Colonic mucosa (tissue), 4 donors: Measurements from ENCODE around the gene MOB3B. TPM values are rescaled to one million over a fixed set of nuclear protein-coding genes. Genes with fewer than 3 reads are reported as not detected.

Experiments
- DNase-seq: peaks from one replicate; pipeline ENCODE4 v3.0.0-alpha.2; 2020
- H3K27ac ChIP-seq: fragments of 200-600 bp; one replicate; pipeline ENCODE4 v1.8.0; 2021
- H3K27me3 ChIP-seq: fragments of 200-600 bp; one replicate; pipeline ENCODE4 v1.8.0; 2021
- H3K36me3 ChIP-seq: fragments of 200-600 bp; one replicate; pipeline ENCODE4 v1.8.0; 2021
- H3K4me1 ChIP-seq: fragments of 200-600 bp; one replicate; pipeline ENCODE4 v1.8.0; 2021; ENCODE audit warnings: mild to moderate bottlenecking
- H3K4me3 ChIP-seq: fragments of 200-600 bp; one replicate; pipeline ENCODE4 v1.8.0; 2021
- H3K9ac ChIP-seq, 2 donors: one replicate each; pipeline ENCODE4 v1.7.0; 2013; ENCODE audit warnings: control low read depth in 2 of 2, low read depth in 2 of 2, low read length in 2 of 2
- H3K9me3 ChIP-seq: fragments of 200-600 bp; one replicate; pipeline ENCODE4 v1.8.0; 2021
- intact Hi-C: fragments of 100-400 bp; cut with DNase I; formaldehyde crosslinking; loops from one replicate; pipeline ENCODE4 v1.14.1; 2022
- total RNA-seq, 2 donors: library from RNA; stranded (reverse); fragmentation: NEBNext Ultra II Directional in 1 of 2; extraction: Animal tissue kit (Norgen Biotek cat#: 25700) in 1 of 2; gene quantifications; one replicate each; pipeline ENCODE4 v1.2.1, GENCODE V29; 2021
- TF ChIP-seq, protein P1 (sequence below): fragments of 200-600 bp; IDR thresholded peaks from one replicate; pipeline ENCODE4 v1.8.0; 2022; ENCODE audit warnings: antibody characterized with exemption, mild to moderate bottlenecking
- donor health status: healthy.
- donor health status: DM: no; HTN: no; CAD: no.
- donor health status: DM: no; HTN: no; CAD: no.

MOB3B gene
- total RNA-seq, 2 donors from 2014 or later: 35.8 to 39.6 TPM

DNA sequence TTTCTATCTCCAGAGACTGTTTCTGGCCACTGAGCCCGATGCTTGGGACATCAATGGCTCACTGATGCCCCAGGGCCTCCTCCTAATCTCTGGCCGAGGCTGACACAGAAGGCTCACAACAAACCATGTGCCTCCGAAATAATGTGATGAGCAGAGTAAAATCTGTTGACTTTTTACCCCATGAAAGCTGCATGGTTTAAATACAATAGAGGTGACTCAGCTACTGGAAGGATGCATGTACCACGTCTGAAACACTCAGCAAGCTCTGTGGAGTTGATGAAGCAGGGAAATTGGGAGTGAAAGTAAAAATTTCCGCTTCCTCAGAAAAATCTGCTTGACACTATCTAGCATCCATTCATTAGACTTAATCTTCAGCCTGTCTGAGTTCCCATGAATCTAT is 121.6 kb downstream of the MOB3B start:
- Histone ChIP-seq H3K27ac (peak overlapping the region; percentile 58), H3K36me3 (no peaks in the 10 kb centered on the region), H3K9me3 (no peaks in the 10 kb centered on the region), H3K4me1 (no peaks in the 10 kb centered on the region), H3K4me3 (no peak overlapping the region), H3K27me3 (no peaks in the 10 kb centered on the region), H3K9ac (no peak overlapping the region)
- TF ChIP-seq, protein P1, sequence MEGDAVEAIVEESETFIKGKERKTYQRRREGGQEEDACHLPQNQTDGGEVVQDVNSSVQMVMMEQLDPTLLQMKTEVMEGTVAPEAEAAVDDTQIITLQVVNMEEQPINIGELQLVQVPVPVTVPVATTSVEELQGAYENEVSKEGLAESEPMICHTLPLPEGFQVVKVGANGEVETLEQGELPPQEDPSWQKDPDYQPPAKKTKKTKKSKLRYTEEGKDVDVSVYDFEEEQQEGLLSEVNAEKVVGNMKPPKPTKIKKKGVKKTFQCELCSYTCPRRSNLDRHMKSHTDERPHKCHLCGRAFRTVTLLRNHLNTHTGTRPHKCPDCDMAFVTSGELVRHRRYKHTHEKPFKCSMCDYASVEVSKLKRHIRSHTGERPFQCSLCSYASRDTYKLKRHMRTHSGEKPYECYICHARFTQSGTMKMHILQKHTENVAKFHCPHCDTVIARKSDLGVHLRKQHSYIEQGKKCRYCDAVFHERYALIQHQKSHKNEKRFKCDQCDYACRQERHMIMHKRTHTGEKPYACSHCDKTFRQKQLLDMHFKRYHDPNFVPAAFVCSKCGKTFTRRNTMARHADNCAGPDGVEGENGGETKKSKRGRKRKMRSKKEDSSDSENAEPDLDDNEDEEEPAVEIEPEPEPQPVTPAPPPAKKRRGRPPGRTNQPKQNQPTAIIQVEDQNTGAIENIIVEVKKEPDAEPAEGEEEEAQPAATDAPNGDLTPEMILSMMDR: no peak
- intact Hi-C loops: no loop called here
- DNase-seq: no peak

- H3K36me3 ChIP-seq: no peaks in the 10 kb centered on the region
- H3K9ac ChIP-seq: no peak overlapping the region
- intact Hi-C loops: no loop called here
- H3K27ac ChIP-seq: peak overlapping the region; percentile 58
- H3K4me1 ChIP-seq: no peaks in the 10 kb centered on the region
- H3K9me3 ChIP-seq: no peaks in the 10 kb centered on the region
- TF ChIP-seq, protein P1: no peak
- H3K27me3 ChIP-seq: no peaks in the 10 kb centered on the region
- no peak for DNase-seq
- H3K4me3 ChIP-seq: no peak overlapping the region
These were observed 122.1 kb downstream of the MOB3B start for GRCh38 chr9:27407491-27407890.

DNA sequence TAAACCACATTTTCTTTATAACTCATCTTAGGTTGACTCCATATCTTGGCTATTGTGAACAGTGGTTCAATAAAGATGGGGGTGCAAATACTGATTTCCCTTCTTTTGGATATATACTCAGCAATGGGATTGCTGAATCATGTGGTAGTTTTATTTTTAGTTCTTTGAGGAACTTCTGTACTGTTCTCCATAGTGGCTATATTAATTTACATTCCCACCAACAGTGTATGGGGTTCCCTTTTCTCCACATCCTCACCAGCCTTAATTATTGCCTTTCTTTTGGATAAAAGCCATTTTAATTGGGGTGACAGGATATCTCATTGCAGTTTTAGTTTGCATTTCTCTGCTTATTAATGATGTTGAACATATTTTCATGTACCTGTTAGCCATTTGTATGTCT is 125.0 kb downstream of the MOB3B start:
- Histone ChIP-seq H3K27me3 (no peaks in the 10 kb centered on the region), H3K9me3 (no peaks in the 10 kb centered on the region), H3K36me3 (no peaks in the 10 kb centered on the region), H3K4me1 (no peaks in the 10 kb centered on the region), H3K27ac (no peak overlapping the region), H3K4me3 (no peak overlapping the region), H3K9ac (no peak overlapping the region)
- DNase-seq: no peak
- intact Hi-C loops: no loop called here
- TF ChIP-seq, protein P1: no peak

GRCh38 chr9:27402626-27403025 is 127.0 kb downstream of the MOB3B start:
- no peak for DNase-seq

DNA sequence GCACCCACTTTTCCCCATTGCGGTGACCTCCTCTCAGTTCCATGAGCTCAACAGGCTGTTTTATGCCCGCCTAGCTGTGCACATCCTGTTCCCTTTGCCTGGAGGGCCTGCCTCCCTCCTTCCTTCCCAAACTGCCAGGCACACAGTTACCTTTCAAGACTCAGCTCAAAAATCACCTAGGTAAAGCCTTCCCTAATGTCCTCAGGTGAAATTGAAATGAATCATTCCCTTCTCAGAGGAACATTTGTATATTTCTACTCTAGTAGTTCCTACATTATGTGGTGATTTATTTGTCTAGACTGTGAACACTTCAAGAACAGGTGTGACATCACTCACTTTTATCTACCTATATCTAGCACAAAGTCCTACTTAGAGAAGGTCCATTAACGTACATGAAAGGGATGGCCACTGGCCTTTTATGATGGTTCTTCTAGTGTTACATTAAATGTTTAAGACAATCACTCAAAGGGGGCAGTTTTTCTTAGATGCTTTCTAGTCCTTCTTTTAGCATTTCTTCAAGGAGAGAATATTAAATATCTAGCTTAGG is 129.2 kb downstream of the MOB3B start:
- no peak overlapping the region for H3K9ac ChIP-seq
- H3K4me3 ChIP-seq: no peak overlapping the region
- H3K27ac ChIP-seq: no peak overlapping the region
- H3K27me3 ChIP-seq: no peaks in the 10 kb centered on the region
- H3K36me3 ChIP-seq: no peaks in the 10 kb centered on the region
- H3K4me1 ChIP-seq: no peaks in the 10 kb centered on the region
- H3K9me3 ChIP-seq: no peaks in the 10 kb centered on the region
- intact Hi-C loops: no loop called here
- TF ChIP-seq, protein P1: no peak
- DNase-seq: no peak

More at GRCh38 chr9:27402626-27403025, 127.0 kb downstream of the MOB3B start:
- no peaks in the 10 kb centered on the region for H3K4me1 ChIP-seq
- no peaks in the 10 kb centered on the region for H3K9me3 ChIP-seq
- H3K9ac ChIP-seq: no peak overlapping the region
- no peak overlapping the region for H3K4me3 ChIP-seq
- no peaks in the 10 kb centered on the region for H3K36me3 ChIP-seq
- intact Hi-C loops: no loop called here
- H3K27ac ChIP-seq: no peak overlapping the region
- TF ChIP-seq, protein P1: no peak
- H3K27me3 ChIP-seq: no peaks in the 10 kb centered on the region
